IMR-90 (cell line): ENCODE measurements around the gene ELOVL5. TPM values are rescaled to one million over a fixed set of nuclear protein-coding genes. Genes with fewer than 3 reads are reported as not detected.

Source experiments
- ATAC-seq: fragments of 200-7000 bp; cut with Tn5 transposase; 2 replicates; pipeline ENCODE4 v1.9.1; 2020; ENCODE audit warnings: low read depth, mild to moderate bottlenecking, moderate library complexity
- BruUV-seq: library from RNA; stranded (reverse); fragments of 400-500 nt; replicated peaks from 2 replicates; lab custom pipeline; 2021; lab: Mats Ljungman, UMichigan
- CTCF ChIA-PET: fragments of 300-600 bp; formaldehyde crosslinking; extraction: SDS; loops from one replicate; lab custom pipeline; 2021; ENCODE audit warnings: antibody characterized with exemption; lab: Yijun Ruan, JAX
- POLR2A ChIA-PET: fragments of 300-600 bp; sonication (Branson Sonifier 250); formaldehyde crosslinking; loops from one replicate; lab custom pipeline; 2022; ENCODE audit warnings: antibody characterized with exemption; ENCODE audit not compliant: unreplicated experiment; lab: Charles Lee
- DNase-seq: peaks from one replicate; pipeline ENCODE4 v3.0.0; 2013
- H2AFZ ChIP-seq: replicated peaks from 2 replicates; pipeline ENCODE3; 2013; ENCODE audit warnings: low read length, mild to moderate bottlenecking; ENCODE audit not compliant: poor library complexity
- H2AK5ac ChIP-seq: 2 replicates; pipeline ENCODE4 v1.6.1; 2013; ENCODE audit warnings: low read depth, low read length, inconsistent platforms
- H2AK9ac ChIP-seq: replicated peaks from 2 replicates; pipeline ENCODE3; 2013; ENCODE audit warnings: mild to moderate bottlenecking, low read depth, low read length, moderate library complexity; ENCODE audit not compliant: poor library complexity
- H2BK120ac ChIP-seq: 2 replicates; pipeline ENCODE4 v1.6.1; 2013; ENCODE audit warnings: low read depth, low read length, inconsistent platforms
- H2BK15ac ChIP-seq: 3 replicates; pipeline ENCODE4 v1.6.1; 2013; ENCODE audit warnings: low read depth, low read length, inconsistent platforms
- H2BK20ac ChIP-seq: 2 replicates; pipeline ENCODE4 v1.6.1; 2013; ENCODE audit warnings: low read depth, mild to moderate bottlenecking, inconsistent platforms, low read length, moderate library complexity
- H2BK5ac ChIP-seq: 2 replicates; pipeline ENCODE4 v1.6.1; 2013; ENCODE audit warnings: mild to moderate bottlenecking, low read depth, low read length, inconsistent platforms; ENCODE audit not compliant: poor library complexity, severe bottlenecking
- H3K14ac ChIP-seq: replicated peaks from 2 replicates; pipeline ENCODE4 v1.6.1; 2013; ENCODE audit warnings: low read depth, low read length, inconsistent platforms
- H3K18ac ChIP-seq: 2 replicates; pipeline ENCODE4 v1.6.1; 2013; ENCODE audit warnings: low read depth, low read length, control low read depth
- H3K23ac ChIP-seq: 2 replicates; pipeline ENCODE4 v1.6.1; 2013; ENCODE audit warnings: low read depth, low read length, inconsistent platforms
- H3K27ac ChIP-seq: 2 replicates; pipeline ENCODE4 v1.5.1; 2013; ENCODE audit warnings: mild to moderate bottlenecking, control low read depth, low read length; ENCODE audit not compliant: insufficient read depth
- H3K27me3 ChIP-seq: 2 replicates; pipeline ENCODE4 v1.6.1; 2013; ENCODE audit warnings: low read length; ENCODE audit not compliant: control insufficient read depth, insufficient read depth
- H3K36me3 ChIP-seq: 2 replicates; pipeline ENCODE4 v1.6.1; 2013; ENCODE audit warnings: low read length, mixed read lengths; ENCODE audit not compliant: control insufficient read depth, insufficient read depth
- H3K4ac ChIP-seq: 2 replicates; pipeline ENCODE4 v1.6.1; 2013; ENCODE audit warnings: low read depth, low read length, inconsistent platforms
- H3K4me1 ChIP-seq: 2 replicates; pipeline ENCODE4 v1.6.1; 2013; ENCODE audit warnings: low read length, mixed read lengths; ENCODE audit not compliant: control insufficient read depth, insufficient read depth
- H3K4me2 ChIP-seq: 2 replicates; pipeline ENCODE4 v1.6.1; 2013; ENCODE audit warnings: low read depth, mild to moderate bottlenecking, control low read depth, low read length, moderate library complexity
- H3K4me3 ChIP-seq: 2 replicates; pipeline ENCODE4 v1.5.1; 2013; ENCODE audit warnings: low read depth, mild to moderate bottlenecking, control low read depth, low read length, moderate library complexity; ENCODE audit not compliant: insufficient read depth
- H3K56ac ChIP-seq: 2 replicates; pipeline ENCODE4 v1.6.1; 2013; ENCODE audit warnings: low read length, inconsistent platforms; ENCODE audit not compliant: insufficient read depth; ENCODE audit errors: extremely low read depth
- H3K79me1 ChIP-seq, 2 experiments: 2 replicates each; pipeline ENCODE4 v1.6.1; 2013; ENCODE audit warnings: low read length in 2 of 2, inconsistent platforms in 1 of 2, low read depth in 1 of 2
- H3K9ac ChIP-seq: 2 replicates; pipeline ENCODE4 v1.6.1; 2013; ENCODE audit warnings: low read depth, low read length, control low read depth
- H3K9me1 ChIP-seq: 2 replicates; pipeline ENCODE4 v1.6.1; 2013; ENCODE audit warnings: low read length, inconsistent platforms; ENCODE audit not compliant: insufficient read depth
- H3K9me3 ChIP-seq: 2 replicates; pipeline ENCODE4 v1.6.1; 2013; ENCODE audit warnings: low read length; ENCODE audit not compliant: control insufficient read depth, insufficient read depth
- H4K20me1 ChIP-seq: 2 replicates; pipeline ENCODE4 v1.6.1; 2013; ENCODE audit warnings: low read length, inconsistent platforms; ENCODE audit not compliant: insufficient read depth
- H4K5ac ChIP-seq: 2 replicates; pipeline ENCODE4 v1.6.1; 2013; ENCODE audit warnings: mild to moderate bottlenecking, low read depth, low read length, control low read depth
- H4K8ac ChIP-seq, 2 experiments: 2 replicates each; pipeline ENCODE4 v1.6.1; 2013; ENCODE audit warnings: low read depth in 2 of 2, low read length in 2 of 2, control low read depth in 1 of 2, inconsistent platforms in 1 of 2
- H4K91ac ChIP-seq: 2 replicates; pipeline ENCODE4 v1.6.1; 2013; ENCODE audit warnings: low read depth, low read length, inconsistent platforms; ENCODE audit not compliant: insufficient read depth
- CEBPB ChIP-seq: IDR thresholded peaks from 2 replicates; pipeline ENCODE4 v1.6.1; 2012; ENCODE audit warnings: low read depth, low read length, improper control_type of control experiment
- CTCF ChIP-seq: conservative IDR thresholded peaks from 2 replicates; pipeline ENCODE4 v1.5.1; 2012; ENCODE audit warnings: mild to moderate bottlenecking, low read depth, low read length, improper control_type of control experiment
- MAZ ChIP-seq: IDR thresholded peaks from 2 replicates; pipeline ENCODE4 v1.6.1; 2012; ENCODE audit warnings: low read depth, mild to moderate bottlenecking, low read length, improper control_type of control experiment, moderate library complexity, borderline replicate concordance
- RAD21 ChIP-seq: IDR thresholded peaks from 2 replicates; pipeline ENCODE4 v1.6.1; 2012; ENCODE audit warnings: low read length, improper control_type of control experiment
- SMC3 ChIP-seq: fragments of 150-350 bp; IDR thresholded peaks from 2 replicates; pipeline ENCODE4 v1.6.1; 2016; ENCODE audit warnings: low read depth, mild to moderate bottlenecking, antibody characterized with exemption, low read length, moderate library complexity
- WGBS, 2 experiments: methylation state at CpG; one replicate each; pipeline versions ENCODE4 v1.1.5 to v1.1.7; 2013; ENCODE audit warnings: missing lambda C conversion rate in 2 of 2; ENCODE audit not compliant: insufficient read length in 1 of 2; ENCODE audit errors: extremely low coverage in 2 of 2; 5-methylcytosine and 5-hydroxymethylcytosine counted together
- dilution Hi-C: fragments of 300-500 bp; cut with HindIII; formaldehyde crosslinking; loops from one replicate; pipeline ENCODE4 v1.14.3; 2018; ENCODE audit warnings: low sequenced_read_pairs; ENCODE audit not compliant: unreplicated experiment
- in situ Hi-C: fragments of 300-500 bp; cut with MboI; formaldehyde crosslinking; loops from 3 replicates; pipeline ENCODE4 v1.14.3; 2019; ENCODE audit warnings: low sequenced_read_pairs, inconsistent platforms, mixed read lengths
- intact Hi-C: fragments of 100-400 bp; cut with micrococcal nuclease; formaldehyde crosslinking; loops from 2 replicates; pipeline ENCODE4 v1.10.0; 2022
- polyA plus RNA-seq, 3 experiments: library from polyadenylated mRNA; depleted of rRNA; stranded (reverse); fragments of >200 nt; gene quantifications; 2 replicates each; pipeline ENCODE4 v1.2.3, GENCODE V29; 2012; ENCODE audit warnings: low replicate concordance in 1 of 3
- total RNA-seq: library from RNA; depleted of rRNA; stranded (reverse); fragments of >200 nt; gene quantifications from 2 replicates; pipeline ENCODE4 v1.2.3, GENCODE V29; 2012

The ELOVL5 gene
- total and polyA plus RNA-seq, 2 of the 4 experiments (the other 2 are of a cell fraction) = 32.1 to 42.3 TPM

- Histone ChIP-seq H3K14ac (no peak overlapping the region), H4K8ac (no peak overlapping the region), H3K27me3 (no peaks in the 10 kb centered on the region), H3K36me3 (peaks cover 8% of the 10 kb centered on the region), H4K5ac (no peak overlapping the region), H3K9ac (no peak overlapping the region), H3K4me2 (no peak overlapping the region), H3K4me3 (no peak overlapping the region), H3K18ac (no peak overlapping the region), H3K23ac (no peak overlapping the region), H2BK20ac (no peak overlapping the region), H3K56ac (no peak overlapping the region), H3K9me1 (peaks cover 6% of the 10 kb centered on the region; the same call in 1 of the 2 replicates), H4K20me1 (no peaks in the 10 kb centered on the region), H3K9me3 (no peaks in the 10 kb centered on the region), H2AK9ac (peak overlapping the region; percentile 5), H3K27ac (no peak overlapping the region), H4K91ac (no peak overlapping the region), H2AFZ (no peak overlapping the region), H2BK15ac (no peak overlapping the region), H3K79me1 (peaks cover 21 to 44% of the 10 kb centered on the region in 2 experiments), H2BK120ac (no peak overlapping the region), H3K4me1 (peaks cover 2% of the 10 kb centered on the region; the same call in 1 of the 2 replicates), H2BK5ac (no peak overlapping the region), H2AK5ac (no peak overlapping the region), H3K4ac (no peak overlapping the region)
- ATAC-seq (no peak; the same call in 1 of the 2 replicates), DNase-seq (no peak)
- ChIA-PET POLR2A (no interaction called here), CTCF (interaction anchor here (0.7 kb wide), 1 partner anchor 43 kb away, joined by 3 read pairs; no protein-coding TSS in a partner anchor)
- no CpG with 5 or more reads among the region's 3 CpGs for WGBS, 2 experiments
- no TSS peak for BruUV-seq
- in situ Hi-C loops (no loop called here), dilution Hi-C loops (no loop called here), intact Hi-C loops (loop anchor here (5.0 kb wide), 1 partner anchor 53 kb away; the partner anchor contains the start of gene ELOVL5)
- TF ChIP-seq CTCF = peak; percentile 40
- TF ChIP-seq MAZ = no peak
- TF ChIP-seq CEBPB = peak; percentile 48; the same call in 1 of the 2 replicates
- TF ChIP-seq RAD21 = 0 out of 2 replicates have a peak, but pooled peaks have one; percentile 8
- TF ChIP-seq SMC3 = peak; percentile 33; the same call in 1 of the 2 replicates
Observed at GRCh38 chr6:53294095-53294494, 54.7 kb downstream of the ELOVL5 start.
